Upper lobe of left lung (tissue), 4 donors: ENCODE measurements around the gene ADSS1.

Experiments
- CTCF ChIP-seq, 6 experiments: fragments of 450-650 bp in 4 of 6; fragments of 200-600 bp in 2 of 6; sonication (generic) in 2 of 6; IDR thresholded peaks; one replicate each; pipeline ENCODE4 v1.5.1; 2016 to 2019; ENCODE audit warnings: antibody characterized with exemption in 6 of 6
- EP300 ChIP-seq, 4 donors: sonication (generic); formaldehyde crosslinking; IDR thresholded peaks; one replicate each; pipeline ENCODE4 v1.5.1; 2017; ENCODE audit warnings: antibody characterized with exemption in 4 of 4, control low read depth in 2 of 4
- POLR2A ChIP-seq, 4 donors: fragments of 450-650 bp; IDR thresholded peaks; one replicate each; pipeline ENCODE4 v1.5.1; 2016 to 2017; ENCODE audit warnings: antibody characterized with exemption in 4 of 4, mild to moderate bottlenecking in 2 of 4

GRCh38 chr14:104771918-104772706, 48.1 kb downstream of the ADSS1 start:
- TF ChIP-seq POLR2A (IDR thresholded peaks at IDR 0.05) (no peak), EP300 (IDR thresholded peaks at IDR 0.05) (no peak), CTCF (IDR thresholded peaks at IDR 0.05) (no peak)
